SH-SY5Y (cell line): ENCODE data around the gene EXOSC3.

Experiments
- GATA2 ChIP-seq: IDR thresholded peaks from 2 replicates; pipeline ENCODE4 v1.6.1; 2011; ENCODE audit warnings: mild to moderate bottlenecking, low read depth, low read length
- GATA3 ChIP-seq: IDR thresholded peaks from 2 replicates; pipeline ENCODE4 v1.6.1; 2011; ENCODE audit warnings: low read depth, mild to moderate bottlenecking, low read length, moderate library complexity

DNA sequence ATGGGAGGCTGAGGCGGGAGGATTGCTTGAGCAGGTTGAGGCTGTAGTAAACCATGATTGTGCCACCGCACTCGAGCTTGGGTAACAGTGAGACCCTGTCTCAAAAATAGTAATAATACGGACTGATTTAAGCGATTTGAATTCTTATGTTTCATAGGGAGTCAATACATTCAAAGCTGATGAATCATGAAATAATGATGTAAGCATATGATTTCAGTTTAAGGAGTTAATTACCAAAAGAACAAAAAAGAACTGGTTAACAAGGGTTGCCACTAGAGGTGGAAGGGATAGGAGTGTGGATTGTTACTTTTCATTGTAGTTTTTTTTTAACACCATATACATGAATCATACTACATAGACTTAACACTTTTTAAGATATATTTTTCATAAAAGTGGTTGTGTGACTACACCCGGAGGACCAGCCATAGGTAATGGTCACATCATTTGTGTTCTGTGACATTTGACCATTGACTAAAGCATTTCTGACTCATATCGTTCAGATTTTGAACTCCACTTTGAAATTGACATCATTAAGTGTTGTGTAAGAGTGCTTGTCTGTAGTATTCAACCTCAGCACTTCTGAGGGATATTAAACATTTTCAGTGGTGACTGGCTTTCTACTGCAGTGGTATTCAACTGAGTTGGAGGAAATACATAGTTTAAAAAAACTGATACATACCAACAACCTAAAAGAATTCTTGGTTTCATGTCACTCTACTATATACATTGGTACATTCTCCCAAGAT, 24.3 kb downstream of the EXOSC3 start:
- TF ChIP-seq GATA3, result no peak
- TF ChIP-seq GATA2, result no peak
